SK-N-MC (cell line): ENCODE data around the gene MAP3K20.

Experiments used
- DNase-seq: peaks from one replicate; pipeline ENCODE4 v3.0.0-alpha.2; 2011; ENCODE audit warnings: low read depth, low spot score
- H3K27ac ChIP-seq: fragments of 200-600 bp; sonication (generic); 2 replicates; pipeline ENCODE4 v1.5.1; 2016; ENCODE audit warnings: mixed run types
- H3K36me3 ChIP-seq: fragments of 200-600 bp; sonication (generic); 2 replicates; pipeline ENCODE4 v1.6.1; 2017; ENCODE audit warnings: antibody characterized with exemption, low read length, mixed read lengths; ENCODE audit not compliant: insufficient read depth
- H3K4me3 ChIP-seq: fragments of 200-600 bp; sonication (generic); 2 replicates; pipeline ENCODE4 v1.5.1; 2016
- H3K9ac ChIP-seq: fragments of 200-600 bp; sonication (generic); 2 replicates; pipeline ENCODE4 v1.8.0; 2017; ENCODE audit warnings: mixed run types, mixed read lengths; ENCODE audit not compliant: insufficient read length
- H3K9me3 ChIP-seq: fragments of 200-600 bp; sonication (generic); 2 replicates; pipeline ENCODE4 v1.6.1; 2017; ENCODE audit warnings: low read depth, mild to moderate bottlenecking, antibody characterized with exemption, low read length, moderate library complexity, mixed read lengths
- EZH2 ChIP-seq: fragments of 200-600 bp; sonication (generic); IDR thresholded peaks from one replicate; pipeline ENCODE4 v1.6.1; 2017; ENCODE audit warnings: antibody characterized with exemption
- FOXP2 ChIP-seq: optimal IDR thresholded peaks from 2 replicates; pipeline ENCODE3; 2011; ENCODE audit warnings: mild to moderate bottlenecking, moderate library complexity; ENCODE audit not compliant: insufficient read depth; ENCODE audit errors: extremely low read length, control extremely low read depth
- POLR2AphosphoS5 ChIP-seq: IDR thresholded peaks from 2 replicates; pipeline ENCODE4 v1.6.1; 2012; ENCODE audit warnings: mild to moderate bottlenecking, low read depth, low read length, borderline replicate concordance

Gene MAP3K20

GRCh38 chr2:173311844-173312606 lies 236.4 kb downstream of the MAP3K20 start:
- Histone ChIP-seq H3K9me3 (no peaks in the 10 kb centered on the region), H3K27ac (no peak overlapping the region), H3K9ac (no peak overlapping the region), H3K4me3 (no peak overlapping the region), H3K36me3 (no peaks in the 10 kb centered on the region)
- DNase-seq: no peak
- TF ChIP-seq POLR2AphosphoS5 (no peak), FOXP2 (no peak), EZH2 (no peak)
